Fibroblast of lung (primary cell): ENCODE data around the gene LEFTY2. TPM values are rescaled to one million over a fixed set of nuclear protein-coding genes. Genes with fewer than 3 reads are reported as not detected.
"Not testable (repeated sequence)": the region's sequence is repeated elsewhere in the genome, so short reads cannot be mapped to it uniquely, and the experiment has no call there.

Source experiments
- DNase-seq, 2 donors: peaks; one replicate each; pipeline versions ENCODE4 v3.0.0 to v3.0.0-alpha.2; 2010; ENCODE audit warnings: low read depth in 2 of 2
- H2AFZ ChIP-seq: 2 replicates; pipeline ENCODE4 v1.5.1; 2012; ENCODE audit warnings: low read length, control low read depth, inconsistent platforms
- H3K27ac ChIP-seq: 2 replicates; pipeline ENCODE4 v1.5.1; 2011; ENCODE audit warnings: low read length, control low read depth; ENCODE audit not compliant: insufficient read depth
- H3K27me3 ChIP-seq: 2 replicates; pipeline ENCODE4 v1.5.1; 2011; ENCODE audit warnings: mild to moderate bottlenecking, low read length; ENCODE audit not compliant: control insufficient read depth, insufficient read depth
- H3K36me3 ChIP-seq: 2 replicates; pipeline ENCODE4 v1.5.1; 2011; ENCODE audit warnings: low read length; ENCODE audit not compliant: control insufficient read depth, insufficient read depth
- H3K4me1 ChIP-seq: 2 replicates; pipeline ENCODE4 v1.5.1; 2011; ENCODE audit warnings: low read length; ENCODE audit not compliant: control insufficient read depth, insufficient read depth; ENCODE audit errors: extremely low read depth
- H3K4me2 ChIP-seq: 2 replicates; pipeline ENCODE4 v1.5.1; 2011; ENCODE audit warnings: low read length, control low read depth; ENCODE audit not compliant: insufficient read depth; ENCODE audit errors: extremely low read depth
- H3K4me3 ChIP-seq, 4 experiments: fragments of 200-600 bp in 1 of 4; sonication (generic) in 1 of 4; replicated peaks in 1 of 4; 2 replicates each; pipeline ENCODE4 v1.5.1; 2011 to 2016; ENCODE audit warnings: low read length in 4 of 4, low read depth in 3 of 4, mild to moderate bottlenecking in 3 of 4, control low read depth in 2 of 4, inconsistent platforms in 1 of 4, mixed read lengths in 1 of 4; ENCODE audit not compliant: insufficient read depth in 1 of 4; ENCODE audit errors: control extremely low read depth in 1 of 4
- H3K79me2 ChIP-seq: 2 replicates; pipeline ENCODE4 v1.5.1; 2012; ENCODE audit warnings: mild to moderate bottlenecking, low read length, inconsistent platforms; ENCODE audit not compliant: control insufficient read depth, insufficient read depth
- H3K9ac ChIP-seq: 2 replicates; pipeline ENCODE4 v1.5.1; 2011; ENCODE audit warnings: mild to moderate bottlenecking, low read length, control low read depth; ENCODE audit not compliant: insufficient read depth
- H3K9me3 ChIP-seq: 2 replicates; pipeline ENCODE4 v1.5.1; 2012; ENCODE audit warnings: low read depth, low read length; ENCODE audit not compliant: control insufficient read depth, insufficient read depth
- H4K20me1 ChIP-seq: 2 replicates; pipeline ENCODE4 v1.5.1; 2011; ENCODE audit warnings: low read length; ENCODE audit not compliant: control insufficient read depth, insufficient read depth; ENCODE audit errors: extremely low read depth
- EZH2 ChIP-seq: IDR thresholded peaks from 2 replicates; pipeline ENCODE4 v1.5.1; 2012; ENCODE audit warnings: low read length, control low read depth, mild to moderate bottlenecking; ENCODE audit errors: missing control alignments
- polyA plus RNA-seq, 2 donors: library from polyadenylated mRNA; depleted of rRNA in 1 of 2; stranded (reverse) in 1 of 2; unstranded in 1 of 2; fragments of >200 nt; gene quantifications; 2 replicates each; pipeline ENCODE4 v1.2.1, GENCODE V29; 2011 to 2012; ENCODE audit warnings: missing spikeins in 1 of 2
- total RNA-seq: library from RNA; depleted of rRNA; stranded (reverse); fragments of >200 nt; gene quantifications from 2 replicates; pipeline ENCODE4 v1.2.1, GENCODE V29; 2014
- TF ChIP-seq, protein P1 (sequence below), 2 donors: IDR thresholded peaks in 1 of 2; conservative IDR thresholded peaks in 1 of 2; 1 replicate in 1 of 2; 2 replicates in 1 of 2; pipeline ENCODE4 v1.5.1; 2011 to 2012; ENCODE audit warnings: low read length in 2 of 2, control low read depth in 1 of 2, inconsistent platforms in 1 of 2, low read depth in 1 of 2, mild to moderate bottlenecking in 1 of 2

LEFTY2 gene
- total and polyA plus RNA-seq, 2 donors (not counting 1 experiment from before 2014, with no cell fraction given) = not detected

DNA sequence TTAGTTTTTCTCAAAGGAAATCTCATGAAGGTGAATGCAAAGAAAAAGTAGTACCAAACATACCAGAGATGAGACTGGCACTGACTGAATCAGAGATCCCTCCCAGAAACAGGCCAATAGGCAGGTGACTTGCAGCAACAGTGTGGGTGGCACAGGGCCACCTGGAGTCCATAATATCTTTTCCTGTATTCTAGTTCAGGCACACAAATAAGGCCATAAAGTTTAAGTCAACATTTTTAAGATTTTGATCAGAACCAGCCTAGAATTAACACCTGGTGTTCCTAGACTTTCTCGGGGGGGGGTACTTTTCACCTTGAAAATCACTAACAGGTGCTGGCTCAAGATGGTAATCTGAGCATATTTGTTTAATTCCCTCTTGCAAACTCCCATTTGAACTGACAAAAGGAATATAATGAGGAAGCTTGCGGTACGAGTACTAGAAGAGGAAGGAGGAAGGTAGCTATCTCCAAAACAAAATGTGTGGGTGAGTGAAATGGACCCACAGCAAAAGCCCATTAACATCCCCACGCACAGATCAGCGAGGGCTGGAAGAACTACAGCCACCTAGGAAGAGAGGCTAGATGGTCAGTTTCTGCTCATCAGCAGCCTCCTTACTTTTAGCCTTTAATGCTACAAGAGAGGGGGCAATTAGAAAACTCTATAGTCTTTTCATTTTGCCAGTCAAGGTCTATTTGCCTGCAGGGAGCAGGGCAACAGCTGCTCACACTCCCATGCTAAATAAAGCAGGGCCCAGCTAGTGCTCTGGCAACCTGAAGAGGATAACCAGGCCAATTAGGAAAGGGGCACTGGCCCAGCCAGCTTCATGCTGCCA, 39.2 kb upstream of the LEFTY2 start:
- no peaks in the 10 kb centered on the region for H3K27me3 ChIP-seq
- TF ChIP-seq, protein P1, sequence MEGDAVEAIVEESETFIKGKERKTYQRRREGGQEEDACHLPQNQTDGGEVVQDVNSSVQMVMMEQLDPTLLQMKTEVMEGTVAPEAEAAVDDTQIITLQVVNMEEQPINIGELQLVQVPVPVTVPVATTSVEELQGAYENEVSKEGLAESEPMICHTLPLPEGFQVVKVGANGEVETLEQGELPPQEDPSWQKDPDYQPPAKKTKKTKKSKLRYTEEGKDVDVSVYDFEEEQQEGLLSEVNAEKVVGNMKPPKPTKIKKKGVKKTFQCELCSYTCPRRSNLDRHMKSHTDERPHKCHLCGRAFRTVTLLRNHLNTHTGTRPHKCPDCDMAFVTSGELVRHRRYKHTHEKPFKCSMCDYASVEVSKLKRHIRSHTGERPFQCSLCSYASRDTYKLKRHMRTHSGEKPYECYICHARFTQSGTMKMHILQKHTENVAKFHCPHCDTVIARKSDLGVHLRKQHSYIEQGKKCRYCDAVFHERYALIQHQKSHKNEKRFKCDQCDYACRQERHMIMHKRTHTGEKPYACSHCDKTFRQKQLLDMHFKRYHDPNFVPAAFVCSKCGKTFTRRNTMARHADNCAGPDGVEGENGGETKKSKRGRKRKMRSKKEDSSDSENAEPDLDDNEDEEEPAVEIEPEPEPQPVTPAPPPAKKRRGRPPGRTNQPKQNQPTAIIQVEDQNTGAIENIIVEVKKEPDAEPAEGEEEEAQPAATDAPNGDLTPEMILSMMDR (conservative IDR thresholded peaks at IDR 0.05 in 1 of 2, IDR thresholded peaks at IDR 0.05 in 1 of 2; ENCODE audit: low read depth in 1 of 2, low read length in 2 of 2) = no peak
- TF ChIP-seq EZH2 = no peak
- H3K27ac ChIP-seq = no peak overlapping the region
- no peak overlapping the region for H3K4me3 ChIP-seq
- peaks cover 6% of the 10 kb centered on the region for H3K36me3 ChIP-seq
- no peak overlapping the region for H2AFZ ChIP-seq
- H3K4me2 ChIP-seq = no peak overlapping the region
- no peak for DNase-seq
- H3K79me2 ChIP-seq = no peaks in the 10 kb centered on the region
- no peaks in the 10 kb centered on the region for H3K4me1 ChIP-seq
- no peaks in the 10 kb centered on the region for H3K9me3 ChIP-seq
- no peak overlapping the region for H3K9ac ChIP-seq
- H4K20me1 ChIP-seq = no peaks in the 10 kb centered on the region

DNA sequence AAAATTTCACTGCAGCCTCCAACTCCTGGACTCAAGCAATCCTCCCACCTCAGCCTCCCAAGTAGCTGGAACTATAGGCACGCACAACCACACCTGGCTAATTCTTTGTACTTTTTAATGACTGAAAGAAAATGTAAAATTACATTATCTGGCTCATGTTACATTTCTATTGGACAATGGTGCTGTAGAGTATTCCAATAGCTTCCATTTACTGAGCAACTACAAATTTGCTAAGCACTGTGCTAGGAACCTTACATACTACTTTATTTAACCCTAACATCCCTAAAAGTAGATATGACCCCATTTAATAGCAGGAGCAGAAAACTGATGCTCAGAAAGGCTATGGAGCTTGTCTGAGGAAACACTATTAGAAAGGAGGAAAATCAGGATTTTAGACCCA, 38.4 kb upstream of the LEFTY2 start:
- no peaks in the 10 kb centered on the region for H3K27me3 ChIP-seq
- no peak overlapping the region for H2AFZ ChIP-seq
- no peak overlapping the region for H3K4me2 ChIP-seq
- no peaks in the 10 kb centered on the region for H3K79me2 ChIP-seq
- TF ChIP-seq EZH2 = no peak
- TF ChIP-seq, protein P1 (conservative IDR thresholded peaks at IDR 0.05 in 1 of 2, IDR thresholded peaks at IDR 0.05 in 1 of 2; ENCODE audit: low read depth in 1 of 2, low read length in 2 of 2) = no peak
- H3K27ac ChIP-seq = no peak overlapping the region
- H4K20me1 ChIP-seq = no peaks in the 10 kb centered on the region
- no peak for DNase-seq
- no peaks in the 10 kb centered on the region for H3K4me1 ChIP-seq
- no peaks in the 10 kb centered on the region for H3K9me3 ChIP-seq
- H3K36me3 ChIP-seq = peaks cover 6% of the 10 kb centered on the region
- no peak overlapping the region for H3K4me3 ChIP-seq
- no peak overlapping the region for H3K9ac ChIP-seq

DNA sequence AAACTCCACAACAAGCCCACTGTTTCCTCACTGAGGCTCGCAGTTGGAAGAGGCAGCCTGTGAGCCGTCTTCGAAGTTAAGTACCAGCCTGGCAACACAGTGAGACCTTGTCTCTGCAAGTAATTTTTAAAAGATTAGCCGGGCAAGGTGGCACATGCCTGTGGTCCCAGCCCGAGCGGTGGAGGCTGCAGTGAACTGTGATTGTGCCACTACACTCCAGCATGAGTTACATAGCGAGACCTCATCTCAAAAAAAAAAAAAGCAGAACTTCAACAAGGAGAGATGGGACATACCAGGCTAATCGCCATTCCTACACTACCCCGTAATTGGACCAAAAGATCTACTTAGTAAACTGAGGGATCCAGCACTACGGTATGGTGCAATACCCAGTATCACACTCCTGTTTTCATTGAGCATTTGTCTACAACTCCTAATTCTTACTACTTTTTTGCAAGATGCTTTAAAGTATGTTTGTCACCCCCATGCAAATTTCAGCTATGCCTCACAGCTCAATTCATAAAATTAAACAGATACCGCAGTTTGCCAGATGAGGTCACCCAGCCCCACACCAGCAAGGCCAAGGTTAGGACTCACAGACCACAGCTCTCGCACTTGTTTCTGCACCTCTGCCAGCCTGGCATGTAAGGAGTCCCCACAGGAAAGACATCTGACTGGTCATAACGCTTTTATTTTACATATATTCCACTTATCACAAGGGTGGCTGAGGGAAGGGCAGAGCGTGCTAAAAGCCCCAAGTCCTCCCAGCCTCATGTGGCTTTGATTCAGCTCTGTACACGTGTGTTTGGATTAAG, 37.1 kb upstream of the LEFTY2 start:
- Histone ChIP-seq H3K9ac (no peak overlapping the region), H3K27me3 (no peaks in the 10 kb centered on the region), H3K4me1 (no peaks in the 10 kb centered on the region), H3K9me3 (no peaks in the 10 kb centered on the region), H3K4me2 (no peak overlapping the region), H4K20me1 (no peaks in the 10 kb centered on the region), H3K79me2 (no peaks in the 10 kb centered on the region), H3K36me3 (peaks cover 6% of the 10 kb centered on the region), H3K4me3 (no peak overlapping the region), H3K27ac (no peak overlapping the region), H2AFZ (no peak overlapping the region)
- TF ChIP-seq, protein P1 (conservative IDR thresholded peaks at IDR 0.05 in 1 of 2, IDR thresholded peaks at IDR 0.05 in 1 of 2; ENCODE audit: low read depth in 1 of 2, low read length in 2 of 2) = no peak
- no peak for DNase-seq

DNA sequence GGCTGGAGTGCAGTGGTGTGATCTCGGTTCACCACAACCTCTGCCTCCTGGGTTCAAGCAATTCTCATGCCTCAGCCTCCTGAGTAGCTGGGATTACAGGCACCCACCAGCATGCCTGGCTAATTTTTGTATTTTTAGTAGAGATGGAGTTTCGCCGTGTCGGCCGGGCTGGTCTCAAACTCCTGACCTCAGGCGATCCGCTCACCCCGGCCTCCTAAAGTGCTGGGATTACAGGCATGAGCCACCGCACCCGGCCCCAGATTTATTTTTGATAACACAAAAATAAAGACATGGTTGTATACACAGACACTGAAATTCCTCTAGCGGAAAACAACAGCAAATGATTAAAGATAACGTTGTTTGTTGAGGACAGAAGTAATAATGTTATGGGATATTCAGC, 34.1 kb upstream of the LEFTY2 start:
- not testable (repeated sequence) for H3K79me2 ChIP-seq, H3K9ac ChIP-seq, H3K4me2 ChIP-seq

More for the DNA sequence above, 34.1 kb upstream of the LEFTY2 start:
- H3K36me3 ChIP-seq, H3K27me3 ChIP-seq, H4K20me1 ChIP-seq, H3K4me1 ChIP-seq, H2AFZ ChIP-seq, H3K9me3 ChIP-seq, DNase-seq, H3K4me3 ChIP-seq, H3K27ac ChIP-seq: not testable (repeated sequence)
